Measurements from ENCODE around the gene LY6G6C. TPM values are rescaled to one million over a fixed set of nuclear protein-coding genes. Genes with fewer than 3 reads are reported as not detected.

LY6G6C gene
- total RNA-seq, 8 experiments from 2014 or later, result 0.16 to 1.6 (median 0.41) TPM; not detected in 3

- ATAC-seq (replicated peaks in 6 of 8), result no peak
- in situ Hi-C loops (cut with MboI; ENCODE audit: low pct_unique_long_range_greater_than_20kb in 2 of 9, low sequenced_read_pairs in 9 of 9, unreplicated experiment in 9 of 9), result no loop called here
- 91 to 100% (median 93%) methylated on average over 2 to 7 of the region's 8 CpGs; no CpG with 5 or more reads in 7 of the 10 experiments for WGBS, 10 experiments
These were observed 39.8 kb upstream of the LY6G6C start for GRCh38 chr6:31761343-31761742.

DNA sequence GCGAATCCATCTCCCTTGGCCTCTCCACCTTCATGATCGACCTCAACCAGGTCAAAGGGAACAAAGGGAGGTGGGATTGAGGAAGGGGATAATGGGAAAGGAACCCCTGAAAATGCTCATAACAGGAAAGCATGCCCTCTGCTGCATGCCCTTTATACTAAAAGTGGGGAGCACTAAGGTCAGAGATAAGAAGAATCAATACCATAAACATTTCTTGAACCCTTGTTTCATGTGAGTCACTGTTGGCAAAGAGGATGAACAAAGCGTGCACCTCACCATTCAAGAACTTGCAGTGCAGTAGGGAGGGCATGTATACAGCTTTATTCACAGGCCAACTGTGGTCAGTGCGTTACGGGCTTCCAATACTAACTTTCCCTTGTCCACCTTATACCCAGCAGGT is 39.2 kb upstream of the LY6G6C start:
- Histone ChIP-seq H3K27ac (no peak overlapping the region), H3K4me3 (no peak overlapping the region), H3K4me1 (replicated peaks in 1 of 2) (peaks cover 12 to 20% of the 10 kb centered on the region in 2 donors)
- whole genome bisulfite sequencing, 10 experiments, result 85 to 100% (median 100%) methylated on average over 1 to 5 of the region's 5 CpGs
- in situ Hi-C loops (cut with MboI; ENCODE audit: low pct_unique_long_range_greater_than_20kb in 2 of 9, low sequenced_read_pairs in 9 of 9, unreplicated experiment in 9 of 9), result no loop called here
- no peak for ATAC-seq (replicated peaks in 6 of 8)

More at GRCh38 chr6:31761343-31761742, 39.8 kb upstream of the LY6G6C start:
- H3K4me1 ChIP-seq (replicated peaks in 1 of 2), result peaks cover 13 to 25% of the 10 kb centered on the region in 2 donors
- no peak overlapping the region for H3K4me3 ChIP-seq
- no peak overlapping the region for H3K27ac ChIP-seq

- in situ Hi-C loops (cut with MboI; ENCODE audit: low pct_unique_long_range_greater_than_20kb in 2 of 9, low sequenced_read_pairs in 9 of 9, unreplicated experiment in 9 of 9), result no loop called here
- Histone ChIP-seq H3K4me3 (no peak overlapping the region), H3K4me1 (replicated peaks in 1 of 2) (peaks cover 2 to 7% of the 10 kb centered on the region in 2 donors), H3K27ac (no peak overlapping the region)
- WGBS, 10 experiments, result 92 to 100% (median 100%) methylated on average over 1 to 2 of the region's 2 CpGs; no CpG with 5 or more reads in 7 of the 10 experiments
- ATAC-seq (replicated peaks in 6 of 8), result no peak
These were observed 36.7 kb upstream of the LY6G6C start for GRCh38 chr6:31758281-31758680.

DNA sequence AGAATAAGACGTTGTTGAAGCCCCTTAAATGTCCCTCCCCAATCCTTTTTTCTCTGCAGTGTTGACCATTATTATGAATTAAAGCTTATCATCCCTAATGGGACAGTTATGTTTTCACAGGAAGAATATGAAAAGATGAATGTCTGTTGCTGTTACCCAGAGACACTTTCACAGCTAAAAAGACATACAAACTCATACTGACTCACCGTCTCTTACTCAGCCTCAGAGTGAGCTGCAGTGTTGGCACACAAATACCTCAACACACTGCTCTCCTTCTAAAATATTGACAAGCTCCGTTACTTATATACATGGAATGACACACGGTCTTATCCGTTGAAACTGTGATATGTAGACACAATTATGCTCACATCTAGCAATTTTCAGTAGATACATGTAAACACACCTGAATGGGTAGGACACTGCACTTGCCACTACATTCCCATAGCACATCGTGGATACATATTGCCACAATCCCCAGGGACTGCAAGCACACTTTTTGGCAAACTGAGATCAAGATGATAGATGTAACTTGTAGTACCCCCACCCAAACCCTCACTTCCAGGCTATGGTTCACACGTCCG is 31.3 kb upstream of the LY6G6C start:
- Histone ChIP-seq H3K4me3 (no peak overlapping the region), H3K27ac (no peak overlapping the region), H3K4me1 (replicated peaks in 1 of 2) (no peaks in the 10 kb centered on the region)
- in situ Hi-C loops (cut with MboI; ENCODE audit: low pct_unique_long_range_greater_than_20kb in 2 of 9, low sequenced_read_pairs in 9 of 9, unreplicated experiment in 9 of 9), result no loop called here
- WGBS, 10 experiments, result 15 to 100% (median 72%) methylated on average over 2 to 7 of the region's 8 CpGs; no CpG with 5 or more reads in 1 of the 10 experiments
- peak in 3 of 8 experiments; percentile 50 to 90 (median 70) for ATAC-seq (replicated peaks in 6 of 8)

- ATAC-seq (replicated peaks in 6 of 8), result no peak
- 67 to 100% (median 97%) methylated on average over 1 to 7 of the region's 7 CpGs; no CpG with 5 or more reads in 3 of the 10 experiments for WGBS, 10 experiments
- Histone ChIP-seq H3K4me1 (replicated peaks in 1 of 2) (no peaks in the 10 kb centered on the region), H3K27ac (no peak overlapping the region), H3K4me3 (no peak overlapping the region)
- in situ Hi-C loops (cut with MboI; ENCODE audit: low pct_unique_long_range_greater_than_20kb in 2 of 9, low sequenced_read_pairs in 9 of 9, unreplicated experiment in 9 of 9), result no loop called here
These were observed 29.0 kb upstream of the LY6G6C start for GRCh38 chr6:31750411-31751022.

DNA sequence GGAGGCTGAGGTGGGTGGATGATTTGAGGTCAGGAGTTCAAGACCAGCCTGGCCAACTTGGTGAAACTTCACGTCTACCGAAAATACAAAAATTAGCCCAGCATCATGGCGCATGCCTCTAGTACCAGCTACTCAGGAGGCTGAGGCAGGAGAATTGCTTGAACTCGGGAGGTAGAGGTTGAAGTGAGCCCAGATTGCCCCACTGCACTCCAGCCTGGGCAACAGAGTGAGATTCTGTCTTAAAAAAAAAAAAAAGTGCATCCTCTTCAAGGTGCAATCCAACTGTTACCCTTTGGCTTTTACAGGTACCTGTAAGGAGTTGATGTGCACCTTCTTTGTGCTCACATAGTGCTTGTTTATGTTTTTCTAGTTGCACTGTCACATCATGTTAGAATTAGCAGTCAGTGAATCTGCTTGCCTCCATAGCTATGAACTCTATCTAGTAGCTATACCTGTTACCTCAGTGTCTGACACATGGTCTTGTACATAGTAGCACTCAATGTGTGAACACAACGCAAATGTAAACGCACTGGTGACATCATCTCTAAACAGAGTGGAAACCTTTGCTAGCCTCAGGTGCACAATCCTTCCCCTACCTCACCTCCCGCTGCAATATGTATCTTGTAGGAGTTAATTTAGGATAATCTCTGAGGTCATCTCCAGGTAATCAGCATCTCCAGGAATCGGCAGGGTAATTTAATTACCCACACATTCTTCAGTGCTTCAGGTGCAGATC is 27.9 kb upstream of the LY6G6C start:
- WGBS, 10 experiments, result 79 to 100% (median 96%) methylated on average over 1 to 8 of the region's 8 CpGs
- Histone ChIP-seq H3K4me3 (no peak overlapping the region), H3K4me1 (replicated peaks in 1 of 2) (no peaks in the 10 kb centered on the region), H3K27ac (no peak overlapping the region)
- in situ Hi-C loops (cut with MboI; ENCODE audit: low pct_unique_long_range_greater_than_20kb in 2 of 9, low sequenced_read_pairs in 9 of 9, unreplicated experiment in 9 of 9), result no loop called here
- ATAC-seq (replicated peaks in 6 of 8), result peak in 1 of 8 experiments; percentile 53

- Histone ChIP-seq H3K4me1 (replicated peaks in 1 of 2) (peaks cover 0 to 4% of the 10 kb centered on the region in 2 donors), H3K4me3 (no peak overlapping the region), H3K27ac (no peak overlapping the region)
- no peak for ATAC-seq (replicated peaks in 6 of 8)
- 50 to 100% (median 82%) methylated on average over 1 of the region's 1 CpG; no CpG with 5 or more reads in 4 of the 10 experiments for WGBS, 10 experiments
- in situ Hi-C loops (cut with MboI; ENCODE audit: low pct_unique_long_range_greater_than_20kb in 2 of 9, low sequenced_read_pairs in 9 of 9, unreplicated experiment in 9 of 9), result no loop called here
These were observed 22.9 kb upstream of the LY6G6C start for GRCh38 chr6:31744422-31744821.

GRCh38 chr6:31742894-31743293 is 21.3 kb upstream of the LY6G6C start:
- in situ Hi-C loops (cut with MboI; ENCODE audit: low pct_unique_long_range_greater_than_20kb in 2 of 9, low sequenced_read_pairs in 9 of 9, unreplicated experiment in 9 of 9), result no loop called here
- WGBS, 10 experiments, result 70 to 100% (median 94%) methylated on average over 1 to 3 of the region's 3 CpGs; no CpG with 5 or more reads in 2 of the 10 experiments
- no peak for ATAC-seq (replicated peaks in 6 of 8)
- Histone ChIP-seq H3K4me1 (replicated peaks in 1 of 2) (peaks cover 11 to 18% of the 10 kb centered on the region in 2 donors), H3K4me3 (no peak overlapping the region), H3K27ac (no peak overlapping the region)

DNA sequence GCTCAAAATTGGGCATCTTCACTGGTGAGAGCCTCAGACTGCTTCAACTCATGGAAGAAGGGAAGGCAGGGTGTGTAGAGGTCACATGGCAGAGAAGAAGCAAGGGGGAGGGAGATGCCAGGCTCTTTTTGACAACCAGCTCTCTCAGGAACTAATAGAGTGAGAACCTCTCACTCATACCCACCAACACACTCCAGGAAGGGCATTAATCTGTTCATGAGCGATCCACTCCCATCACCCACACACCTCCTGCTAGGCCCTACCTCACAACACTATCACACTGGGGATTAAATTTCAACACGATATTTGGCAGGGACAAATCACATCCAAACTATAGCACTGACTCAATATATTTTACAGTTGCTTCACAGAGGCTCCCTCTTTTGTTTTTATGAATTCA is 20.3 kb upstream of the LY6G6C start:
- Histone ChIP-seq H3K4me3 (no peak overlapping the region), H3K4me1 (replicated peaks in 1 of 2) (peaks cover 21 to 29% of the 10 kb centered on the region in 2 donors), H3K27ac (no peak overlapping the region)
- no peak for ATAC-seq (replicated peaks in 6 of 8)
- 61 to 100% (median 100%) methylated on average over 1 to 2 of the region's 2 CpGs; no CpG with 5 or more reads in 5 of the 10 experiments for WGBS, 10 experiments
- in situ Hi-C loops (cut with MboI; ENCODE audit: low pct_unique_long_range_greater_than_20kb in 2 of 9, low sequenced_read_pairs in 9 of 9, unreplicated experiment in 9 of 9), result no loop called here

DNA sequence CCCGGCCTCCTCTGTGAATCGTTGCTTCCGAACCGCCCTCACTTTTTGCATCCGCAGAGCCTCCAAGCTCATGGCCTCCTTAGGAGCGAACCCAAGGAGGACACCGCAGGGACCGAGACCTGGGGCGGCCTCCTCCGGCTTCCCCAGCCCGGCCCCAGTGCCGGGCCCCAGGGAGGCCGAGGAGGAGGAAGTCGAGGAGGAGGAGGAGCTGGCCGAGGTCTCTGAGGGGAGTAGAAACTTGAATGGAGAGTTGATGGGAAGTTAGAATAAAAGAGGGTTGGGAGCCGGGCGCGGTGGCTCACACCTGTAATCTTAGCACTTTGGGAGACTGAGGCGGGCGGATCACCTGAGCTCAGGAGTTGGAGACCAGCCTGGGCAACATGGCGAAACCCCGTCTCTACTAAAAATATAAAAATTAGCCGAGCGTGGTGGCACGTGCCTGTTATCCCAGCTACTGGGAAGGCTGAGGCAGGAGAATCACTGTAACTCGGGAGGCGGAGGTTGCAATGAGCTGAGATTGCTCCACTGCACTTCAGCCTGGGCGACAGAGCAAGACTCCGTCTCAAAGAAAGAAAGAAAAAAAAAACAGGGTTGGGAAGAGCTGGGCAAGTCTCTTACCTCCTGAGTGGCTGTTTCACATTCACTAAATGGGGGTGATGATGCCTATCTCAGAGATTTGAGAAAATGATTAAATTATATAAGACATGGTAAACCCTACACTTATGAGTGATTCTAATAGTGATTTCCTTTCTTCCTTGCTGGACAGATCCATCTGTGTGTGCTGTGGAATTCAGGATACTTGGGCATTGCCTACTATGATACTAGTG is 19.1 kb upstream of the LY6G6C start:
- Histone ChIP-seq H3K4me1 (replicated peaks in 1 of 2) (peaks cover 31 to 32% of the 10 kb centered on the region in 2 donors), H3K4me3 (peak overlapping the region; percentile 45 to 73 (median 51)), H3K27ac (peak overlapping the region in 1 of 2 donors; percentile 71)
- ATAC-seq (replicated peaks in 6 of 8), result no peak
- 0 to 51% (median 28%) methylated on average over 1 to 15 of the region's 29 CpGs; no CpG with 5 or more reads in 3 of the 10 experiments for WGBS, 10 experiments
- in situ Hi-C loops (cut with MboI; ENCODE audit: low pct_unique_long_range_greater_than_20kb in 2 of 9, low sequenced_read_pairs in 9 of 9, unreplicated experiment in 9 of 9), result no loop called here

DNA sequence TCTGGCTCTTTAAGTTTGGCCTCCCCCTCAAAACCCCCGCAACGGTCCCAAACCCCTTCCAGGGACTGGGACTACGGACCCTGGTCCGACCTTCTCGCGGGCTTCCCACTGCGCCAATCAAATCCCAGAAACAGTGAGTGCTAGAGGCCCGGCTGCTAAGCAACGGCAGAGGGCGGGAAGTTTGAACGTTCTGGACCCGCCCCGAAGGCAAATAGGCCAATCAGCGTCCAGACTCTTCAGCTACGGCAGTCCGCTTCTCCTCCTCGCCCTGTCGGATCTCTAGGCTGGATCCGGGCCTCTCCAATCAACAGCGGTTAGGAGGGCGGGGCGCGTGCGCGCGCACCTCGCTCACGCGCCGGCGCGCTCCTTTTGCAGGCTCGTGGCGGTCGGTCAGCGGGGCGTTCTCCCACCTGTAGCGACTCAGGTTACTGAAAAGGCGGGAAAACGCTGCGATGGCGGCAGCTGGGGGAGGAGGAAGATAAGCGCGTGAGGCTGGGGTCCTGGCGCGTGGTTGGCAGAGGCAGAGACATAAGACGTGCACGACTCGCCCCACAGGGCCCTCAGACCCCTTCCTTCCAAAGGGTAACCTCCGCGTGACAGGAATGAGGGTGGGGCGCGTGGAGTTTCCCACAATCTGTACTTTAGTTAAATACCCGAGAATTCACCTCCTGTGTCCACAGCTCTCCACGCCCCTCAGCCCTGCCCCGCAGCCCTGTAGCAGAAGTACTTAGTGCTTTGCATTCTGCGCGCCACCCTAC is 18.3 kb upstream of the LY6G6C start, which contains the start of gene MSH5:
MSH5 (plus strand) TSS at position 367 of the 758 bp plus-strand sequence. CDS start 462 bp downstream, outside the sequence.
- Histone ChIP-seq H3K4me1 (replicated peaks in 1 of 2) (peaks cover 32 to 35% of the 10 kb centered on the region in 2 donors), H3K4me3 (peak within 1 kb of the TSS; percentile 45 to 73 (median 51)), H3K27ac (peak within 1 kb of the TSS in 1 of 2 donors; percentile 86)
- in situ Hi-C loops (cut with MboI; ENCODE audit: low pct_unique_long_range_greater_than_20kb in 2 of 9, low sequenced_read_pairs in 9 of 9, unreplicated experiment in 9 of 9), result no loop called here
- WGBS, 10 experiments, result 0 to 7% (median 0%) methylated on average over 1 to 19 of the region's 58 CpGs; no CpG with 5 or more reads in 4 of the 10 experiments
- ATAC-seq (replicated peaks in 6 of 8), result peak; percentile 76 to 94 (median 90)
